Osteocyte (in vitro differentiated cells): ENCODE results near the gene TRIP10. TPM values are rescaled to one million over a fixed set of nuclear protein-coding genes. Genes with fewer than 3 reads are reported as not detected.

Experiments used
- DNase-seq: peaks from one replicate; pipeline ENCODE4 v3.0.0; 2021; ENCODE audit warnings: mixed read lengths; ENCODE audit not compliant: unreplicated experiment; ENCODE audit errors: extremely low spot score
- H3K27ac Mint-ChIP-seq: one replicate; pipeline ENCODE4 v1.8.0; 2021; ENCODE audit warnings: mild to moderate bottlenecking, mixed read lengths; ENCODE audit not compliant: unreplicated experiment
- H3K27me3 Mint-ChIP-seq: one replicate; pipeline ENCODE4 v1.8.0; 2021; ENCODE audit warnings: mixed read lengths; ENCODE audit not compliant: unreplicated experiment
- H3K36me3 Mint-ChIP-seq: one replicate; pipeline ENCODE4 v1.8.0; 2021; ENCODE audit warnings: mixed read lengths; ENCODE audit not compliant: unreplicated experiment
- H3K4me1 Mint-ChIP-seq: one replicate; pipeline ENCODE4 v1.8.0; 2021; ENCODE audit warnings: mixed read lengths; ENCODE audit not compliant: unreplicated experiment
- H3K4me3 Mint-ChIP-seq: one replicate; pipeline ENCODE4 v1.8.0; 2021; ENCODE audit warnings: mild to moderate bottlenecking, moderate library complexity, mixed read lengths; ENCODE audit not compliant: unreplicated experiment
- H3K9me3 Mint-ChIP-seq: one replicate; pipeline ENCODE4 v1.8.0; 2021; ENCODE audit warnings: mixed read lengths; ENCODE audit not compliant: unreplicated experiment
- CTCF ChIP-seq: fragments of 200-600 bp; sonication (generic); IDR thresholded peaks from 2 replicates; pipeline ENCODE4 v1.5.0; 2021; ENCODE audit warnings: antibody characterized with exemption, mild to moderate bottlenecking, moderate library complexity
- total RNA-seq: library from RNA; stranded (reverse); gene quantifications from 2 replicates; pipeline ENCODE4 v1.2.1, GENCODE V29; 2021

TRIP10 gene
- total RNA-seq, 1 donor from 2014 or later, result 53.8 TPM

DNA sequence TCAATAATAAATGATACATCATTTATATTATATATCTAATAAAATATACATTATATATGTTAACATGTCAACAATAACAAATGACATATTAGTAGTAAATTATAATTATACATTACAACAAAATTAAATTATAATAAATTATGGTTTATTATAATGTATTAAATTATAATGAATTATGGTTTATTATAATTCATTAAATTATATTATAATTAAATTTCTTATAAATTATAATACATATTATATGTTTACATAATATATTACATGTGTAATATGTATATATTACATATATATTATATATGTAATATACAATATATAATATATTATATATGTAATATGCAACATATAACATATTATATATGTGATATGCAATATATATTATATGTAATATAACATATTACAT, 39.5 kb upstream of the TRIP10 start:
- no peaks in the 10 kb centered on the region for H3K9me3 Mint-ChIP-seq
- TF ChIP-seq CTCF, result no peak
- DNase-seq, result no peak
- H3K27ac Mint-ChIP-seq, result no peak overlapping the region
- no peaks in the 10 kb centered on the region for H3K36me3 Mint-ChIP-seq
- H3K27me3 Mint-ChIP-seq, result no peaks in the 10 kb centered on the region
- H3K4me3 Mint-ChIP-seq, result no peak overlapping the region
- no peaks in the 10 kb centered on the region for H3K4me1 Mint-ChIP-seq

DNA sequence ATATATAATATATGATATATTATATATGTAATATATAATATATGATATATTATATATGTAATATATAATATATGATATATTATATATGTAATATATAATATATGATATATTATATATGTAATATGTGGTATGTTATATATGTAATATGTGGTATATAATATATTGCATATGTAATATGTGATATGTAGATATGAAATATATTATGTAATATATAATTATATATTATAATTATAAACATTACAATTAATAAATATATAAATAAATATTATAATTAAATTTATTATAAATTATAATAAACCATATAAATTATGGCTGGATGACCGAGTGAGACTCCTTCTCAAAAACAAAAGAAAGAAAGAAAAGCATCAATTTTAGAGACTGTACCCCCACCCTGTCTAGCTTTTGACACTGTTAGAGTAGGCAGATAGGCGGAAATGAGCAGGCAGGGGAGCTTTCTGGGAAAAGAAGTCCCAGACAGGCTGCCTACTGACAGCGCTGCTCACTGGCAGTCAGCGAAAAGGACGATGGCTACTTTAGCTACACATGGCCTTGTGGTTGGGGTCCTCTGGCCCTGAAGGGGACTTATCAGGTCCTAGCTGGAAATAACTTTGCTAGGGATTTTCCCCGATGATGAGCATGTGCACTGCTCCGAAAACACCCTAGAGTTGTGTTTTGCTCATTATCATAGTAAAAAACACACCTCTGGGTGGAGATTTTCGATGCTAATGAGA, 38.7 kb upstream of the TRIP10 start:
- H3K36me3 Mint-ChIP-seq, result no peaks in the 10 kb centered on the region
- no peak overlapping the region for H3K4me3 Mint-ChIP-seq
- no peaks in the 10 kb centered on the region for H3K27me3 Mint-ChIP-seq
- H3K4me1 Mint-ChIP-seq, result no peaks in the 10 kb centered on the region
- no peak overlapping the region for H3K27ac Mint-ChIP-seq
- no peak for TF ChIP-seq CTCF
- H3K9me3 Mint-ChIP-seq, result no peaks in the 10 kb centered on the region
- DNase-seq, result no peak

DNA sequence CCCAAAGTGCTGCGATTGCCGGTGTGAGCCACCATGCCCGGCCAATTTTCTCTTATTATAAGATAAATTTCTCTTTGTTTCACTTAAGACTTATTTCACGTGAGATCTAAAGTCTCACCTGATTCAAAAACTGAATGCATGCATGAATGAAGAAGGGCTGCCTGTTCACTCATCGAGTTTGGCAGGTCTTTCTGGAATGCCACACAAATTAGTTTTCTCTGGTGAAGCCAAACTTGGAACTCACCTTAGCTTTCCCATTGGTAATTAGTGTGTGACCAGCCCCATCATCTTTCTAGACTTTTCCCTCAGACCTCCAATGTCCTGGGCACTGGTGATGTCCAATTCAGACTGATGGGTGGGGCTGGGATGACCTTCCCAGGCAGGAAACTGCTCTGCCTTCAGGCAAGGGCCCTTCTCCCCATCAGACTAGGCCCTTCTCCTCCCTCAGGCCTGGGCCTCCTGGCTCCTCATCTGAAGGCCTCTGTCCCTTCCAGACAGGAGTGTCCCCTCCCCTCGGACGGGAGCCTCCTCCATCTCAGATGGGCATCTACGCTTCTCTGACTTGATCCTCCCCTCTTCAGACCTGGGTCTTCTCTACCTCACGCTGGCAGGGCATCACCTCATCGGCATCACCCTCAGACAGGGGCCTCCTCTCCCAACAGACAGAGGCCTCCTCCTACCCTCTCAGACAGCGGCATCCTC, 33.4 kb upstream of the TRIP10 start:
- Mint-ChIP-seq H3K36me3 (no peaks in the 10 kb centered on the region), H3K9me3 (no peaks in the 10 kb centered on the region), H3K4me1 (no peaks in the 10 kb centered on the region), H3K27me3 (peaks cover 19% of the 10 kb centered on the region), H3K27ac (no peak overlapping the region), H3K4me3 (no peak overlapping the region)
- TF ChIP-seq CTCF, result no peak
- no peak for DNase-seq

DNA sequence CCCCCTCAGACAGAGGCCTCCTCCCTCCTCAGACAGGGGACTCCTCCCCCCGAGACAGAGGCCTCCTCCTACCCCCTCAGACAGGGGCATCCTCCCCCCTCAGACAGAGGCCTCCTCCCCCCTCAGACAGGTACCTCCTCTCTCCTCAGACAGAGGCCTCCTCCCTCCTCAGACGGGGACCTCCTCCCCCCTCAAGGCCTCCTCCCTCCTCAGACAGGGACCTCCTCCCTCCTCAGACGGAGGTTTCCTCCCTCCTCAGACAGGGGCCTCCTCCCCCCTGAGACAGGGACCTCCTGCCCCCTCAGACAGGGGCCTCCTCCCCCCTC, 32.9 kb upstream of the TRIP10 start:
- no peak overlapping the region for H3K27ac Mint-ChIP-seq
- no peak for TF ChIP-seq CTCF
- H3K27me3 Mint-ChIP-seq, result peaks cover 24% of the 10 kb centered on the region
- no peaks in the 10 kb centered on the region for H3K9me3 Mint-ChIP-seq
- H3K4me3 Mint-ChIP-seq, result no peak overlapping the region
- no peaks in the 10 kb centered on the region for H3K36me3 Mint-ChIP-seq
- no peak for DNase-seq
- H3K4me1 Mint-ChIP-seq, result no peaks in the 10 kb centered on the region

DNA sequence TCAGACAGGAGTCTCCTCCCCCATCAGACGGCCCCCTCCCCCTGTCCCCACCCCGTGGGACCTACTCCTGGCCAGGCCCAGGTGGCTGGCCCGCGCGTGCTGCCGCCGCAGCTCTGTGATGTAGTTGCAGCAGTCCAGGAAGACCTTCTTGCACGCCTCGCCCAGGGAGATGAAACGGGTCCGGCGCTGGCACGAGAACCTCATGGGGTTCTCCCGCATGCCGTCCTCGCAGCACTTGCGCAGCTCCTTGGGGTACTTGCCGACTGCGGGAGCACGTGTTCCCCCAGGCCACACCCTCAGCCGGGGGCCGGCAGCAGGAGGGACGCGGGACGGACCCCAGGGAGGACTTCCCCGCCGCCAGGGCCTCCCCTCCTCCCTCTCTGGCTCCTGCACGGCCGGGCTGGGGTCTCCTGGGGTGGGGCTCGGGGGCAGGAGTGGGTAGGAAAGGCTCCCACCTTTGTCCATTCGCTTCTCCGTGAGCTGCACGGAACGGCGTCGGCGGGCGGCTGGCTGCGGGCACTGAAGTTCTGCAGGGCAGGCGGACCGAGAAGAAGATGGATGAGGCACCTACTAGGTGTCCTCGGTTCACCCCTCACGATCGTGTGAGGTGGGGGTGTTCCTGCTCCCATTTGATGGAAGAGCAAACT, 32.3 kb upstream of the TRIP10 start:
- DNase-seq, result no peak
- TF ChIP-seq CTCF, result no peak
- H3K4me1 Mint-ChIP-seq, result no peaks in the 10 kb centered on the region
- no peaks in the 10 kb centered on the region for H3K36me3 Mint-ChIP-seq
- H3K27me3 Mint-ChIP-seq, result peaks cover 25% of the 10 kb centered on the region
- H3K9me3 Mint-ChIP-seq, result no peaks in the 10 kb centered on the region
- H3K27ac Mint-ChIP-seq, result no peak overlapping the region
- H3K4me3 Mint-ChIP-seq, result no peak overlapping the region
